H1 (cell line): ENCODE measurements around the gene C2CD4A. TPM values are rescaled to one million over a fixed set of nuclear protein-coding genes. Genes with fewer than 3 reads are reported as not detected.

Source experiments
- CTCF ChIA-PET: fragments of 300-600 bp; sonication (Branson Sonifier 250); formaldehyde crosslinking; loops from one replicate; lab custom pipeline; 2021; ENCODE audit not compliant: partially characterized antibody; lab: Charles Lee
- POLR2A ChIA-PET: fragments of 300-600 bp; sonication (Branson Sonifier 250); formaldehyde crosslinking; loops from one replicate; lab custom pipeline; 2021; ENCODE audit warnings: inconsistent platforms; ENCODE audit not compliant: partially characterized antibody; lab: Charles Lee
- DNase-seq, 2 experiments: peaks; one replicate each; pipeline versions ENCODE4 v3.0.0 to v3.0.0-alpha.2; 2010 to 2022; ENCODE audit warnings: low spot score in 2 of 2, low read depth in 1 of 2, mixed read lengths in 1 of 2
- FAIRE-seq: peaks from 2 replicates; lab custom pipeline; 2011; peaks lifted over from hg19 to GRCh38; lab: Jason Lieb, UNC
- H2AFZ ChIP-seq: 2 replicates; pipeline ENCODE4 v1.8.1; 2012; ENCODE audit warnings: low read length, inconsistent platforms
- H2AK5ac ChIP-seq: 2 replicates; pipeline ENCODE4 v1.6.1; 2013; ENCODE audit warnings: low read depth, low read length
- H2BK120ac ChIP-seq: replicated peaks from 2 replicates; pipeline ENCODE3; 2013; ENCODE audit warnings: low read depth, low read length, inconsistent platforms
- H2BK12ac ChIP-seq: 2 replicates; pipeline ENCODE4 v1.6.1; 2013; ENCODE audit warnings: low read depth, low read length
- H2BK15ac ChIP-seq: 2 replicates; pipeline ENCODE4 v1.6.1; 2013; ENCODE audit warnings: low read length
- H2BK20ac ChIP-seq: 2 replicates; pipeline ENCODE4 v1.6.1; 2013; ENCODE audit warnings: low read length
- H2BK5ac ChIP-seq: 2 replicates; pipeline ENCODE4 v1.6.1; 2013; ENCODE audit warnings: low read depth, low read length
- H3K14ac ChIP-seq: 2 replicates; pipeline ENCODE4 v1.6.1; 2013; ENCODE audit warnings: inconsistent platforms; ENCODE audit not compliant: insufficient read length
- H3K18ac ChIP-seq: 2 replicates; pipeline ENCODE4 v1.6.1; 2013; ENCODE audit warnings: low read length; ENCODE audit errors: extremely low read depth
- H3K23ac ChIP-seq: 2 replicates; pipeline ENCODE4 v1.6.1; 2013; ENCODE audit warnings: inconsistent platforms; ENCODE audit not compliant: insufficient read length
- H3K23me2 ChIP-seq: 2 replicates; pipeline ENCODE4 v1.6.1; 2013; ENCODE audit warnings: low read depth, low read length
- H3K27ac ChIP-seq: 2 replicates; pipeline ENCODE4 v1.6.1; 2011; ENCODE audit warnings: low read depth, low read length, inconsistent platforms
- H3K27me3 ChIP-seq, 4 experiments: replicated peaks in 1 of 4; 1 replicate in 1 of 4; 2 replicates in 3 of 4; pipeline versions ENCODE4 v1.6.1 to v1.8.1; 2011 to 2013; ENCODE audit warnings: low read length in 3 of 4, mild to moderate bottlenecking in 3 of 4, inconsistent platforms in 2 of 4, mixed read lengths in 2 of 4, moderate library complexity in 1 of 4; ENCODE audit not compliant: control insufficient read depth in 3 of 4, insufficient read depth in 3 of 4; ENCODE audit errors: extremely low read depth in 1 of 4
- H3K36me3 ChIP-seq, 4 experiments: 2 replicates each; pipeline versions ENCODE4 v1.6.1 to v1.8.1; 2011 to 2013; ENCODE audit warnings: mild to moderate bottlenecking in 4 of 4, low read length in 3 of 4, moderate library complexity in 2 of 4, control low read depth in 1 of 4, inconsistent platforms in 1 of 4; ENCODE audit not compliant: insufficient read depth in 4 of 4, control insufficient read depth in 2 of 4
- H3K4ac ChIP-seq: replicated peaks from 2 replicates; pipeline ENCODE3; 2013; ENCODE audit warnings: low read length, low read depth, mixed read lengths, inconsistent platforms; ENCODE audit not compliant: insufficient read length
- H3K4me1 ChIP-seq, 4 experiments: replicated peaks in 1 of 4; 1 replicate in 1 of 4; 2 replicates in 3 of 4; pipeline versions ENCODE4 v1.6.1 to v1.8.1; 2011 to 2013; ENCODE audit warnings: low read length in 3 of 4, inconsistent platforms in 2 of 4, mixed read lengths in 1 of 4; ENCODE audit not compliant: insufficient read depth in 4 of 4, control insufficient read depth in 3 of 4
- H3K4me2 ChIP-seq, 2 experiments: 2 replicates each; pipeline versions ENCODE4 v1.6.1 to v1.8.1; 2011 to 2013; ENCODE audit warnings: low read depth in 2 of 2, low read length in 2 of 2, control low read depth in 1 of 2, inconsistent platforms in 1 of 2, mild to moderate bottlenecking in 1 of 2; ENCODE audit not compliant: insufficient read depth in 1 of 2
- H3K4me3 ChIP-seq, 4 experiments: fragments of 200-600, 300-600 bp in 1 of 4; sonication (generic), shearing (Covaris generic), sonication (Bioruptor Twin) in 1 of 4; 2 replicates each; pipeline versions ENCODE4 v1.5.1 to v1.8.1; 2011 to 2016; ENCODE audit warnings: low read length in 4 of 4, low read depth in 3 of 4, control low read depth in 2 of 4, inconsistent platforms in 2 of 4, mild to moderate bottlenecking in 2 of 4, mixed read lengths in 1 of 4, moderate library complexity in 1 of 4; ENCODE audit not compliant: insufficient read depth in 2 of 4; ENCODE audit errors: extremely low read depth in 1 of 4
- H3K56ac ChIP-seq: replicated peaks from 2 replicates; pipeline ENCODE3; 2013; ENCODE audit warnings: low read depth, mild to moderate bottlenecking, mixed read lengths, low read length, inconsistent platforms; ENCODE audit not compliant: insufficient read length
- H3K79me1 ChIP-seq: 2 replicates; pipeline ENCODE4 v1.6.1; 2013; ENCODE audit warnings: low read depth, low read length, control low read depth
- H3K79me2 ChIP-seq, 2 experiments: 2 replicates each; pipeline versions ENCODE4 v1.6.1 to v1.8.1; 2012 to 2013; ENCODE audit warnings: low read length in 2 of 2, mild to moderate bottlenecking in 2 of 2, inconsistent platforms in 1 of 2; ENCODE audit not compliant: insufficient read depth in 2 of 2, control insufficient read depth in 1 of 2
- H3K9ac ChIP-seq, 4 experiments: replicated peaks in 1 of 4; 1 replicate in 1 of 4; 2 replicates in 3 of 4; pipeline versions ENCODE4 v1.6.1 to v1.8.1; 2011 to 2013; ENCODE audit warnings: low read depth in 3 of 4, low read length in 3 of 4, control low read depth in 2 of 4, mild to moderate bottlenecking in 2 of 4, moderate library complexity in 2 of 4, inconsistent platforms in 1 of 4; ENCODE audit errors: extremely low read depth in 1 of 4
- H3K9me3 ChIP-seq, 2 experiments: 2 replicates each; pipeline versions ENCODE4 v1.6.1 to v1.8.1; 2012 to 2013; ENCODE audit warnings: mild to moderate bottlenecking in 2 of 2, moderate library complexity in 2 of 2, control low read depth in 1 of 2, inconsistent platforms in 1 of 2, low read depth in 1 of 2, low read length in 1 of 2, mixed read lengths in 1 of 2; ENCODE audit not compliant: insufficient read depth in 2 of 2
- H4K20me1 ChIP-seq, 2 experiments: replicated peaks in 1 of 2; 2 replicates each; pipeline versions ENCODE3 to v1.8.1; 2011 to 2013; ENCODE audit warnings: inconsistent platforms in 2 of 2, low read length in 2 of 2, mild to moderate bottlenecking in 1 of 2; ENCODE audit not compliant: insufficient read depth in 2 of 2, control insufficient read depth in 1 of 2
- H4K5ac ChIP-seq: 2 replicates; pipeline ENCODE4 v1.6.1; 2013; ENCODE audit warnings: low read length, low read depth, mixed read lengths, inconsistent platforms; ENCODE audit not compliant: insufficient read length
- H4K8ac ChIP-seq: 2 replicates; pipeline ENCODE4 v1.8.0; 2013; ENCODE audit warnings: mild to moderate bottlenecking, moderate library complexity, low read length, inconsistent platforms; ENCODE audit not compliant: insufficient read depth; ENCODE audit errors: extremely low read depth
- H4K91ac ChIP-seq: replicated peaks from 2 replicates; pipeline ENCODE3; 2013; ENCODE audit warnings: low read length, mixed read lengths, inconsistent platforms; ENCODE audit not compliant: insufficient read length
- HDAC2 ChIP-seq, 2 experiments: fragments of 300-600 bp in 1 of 2; sonication (generic) in 1 of 2; IDR thresholded peaks; 2 replicates each; pipeline ENCODE4 v1.6.1; 2011 to 2012; ENCODE audit warnings: low read depth in 2 of 2, low read length in 2 of 2, mild to moderate bottlenecking in 2 of 2, moderate library complexity in 2 of 2, borderline replicate concordance in 1 of 2, inconsistent platforms in 1 of 2
- JUND ChIP-seq: IDR thresholded peaks from 2 replicates; pipeline ENCODE4 v1.6.1; 2011; ENCODE audit warnings: mild to moderate bottlenecking, improper control_type of control experiment, low read length
- POLR2AphosphoS5 ChIP-seq: IDR thresholded peaks from 2 replicates; pipeline ENCODE4 v1.6.1; 2011; ENCODE audit warnings: low read depth, low read length
- SP4 ChIP-seq: IDR thresholded peaks from 2 replicates; pipeline ENCODE4 v1.6.1; 2012; ENCODE audit warnings: low read length, inconsistent platforms
- SUZ12 ChIP-seq: fragments of 200-600 bp; sonication (generic); IDR thresholded peaks from 2 replicates; pipeline ENCODE4 v1.6.1; 2012; ENCODE audit warnings: mild to moderate bottlenecking, inconsistent platforms, low read length, moderate library complexity, mixed read lengths
- TAF1 ChIP-seq: IDR thresholded peaks from 2 replicates; pipeline ENCODE4 v1.6.1; 2011; ENCODE audit warnings: mild to moderate bottlenecking, low read depth, low read length
- TBP ChIP-seq: IDR thresholded peaks from 2 replicates; pipeline ENCODE4 v1.6.1; 2011; ENCODE audit warnings: low read depth, low read length, improper control_type of control experiment
- USF2 ChIP-seq: IDR thresholded peaks from 2 replicates; pipeline ENCODE4 v1.6.1; 2011; ENCODE audit warnings: low read length, improper control_type of control experiment
- WGBS, 2 experiments: shearing (Covaris generic) in 1 of 2; methylation state at CpG; one replicate each; pipeline versions ENCODE4 v1.1.6 to v1.1.7; 2013 to 2015; ENCODE audit warnings: low lambda C conversion rate in 2 of 2, mixed read lengths in 2 of 2, inconsistent platforms in 1 of 2, low coverage in 1 of 2, missing lambda C conversion rate in 1 of 2; ENCODE audit not compliant: insufficient replicate concordance in 2 of 2, insufficient coverage in 1 of 2, insufficient read length in 1 of 2; ENCODE audit errors: extremely low coverage in 1 of 2, missing lambda C conversion rate in 1 of 2; 5-methylcytosine and 5-hydroxymethylcytosine counted together
- polyA plus RNA-seq, 7 experiments: library from polyadenylated mRNA; depleted of rRNA in 3 of 7; stranded (reverse) in 5 of 7; unstranded in 2 of 7; fragments of >200 nt in 5 of 7; fragments of 200-250 nt in 2 of 7; gene quantifications; 1 replicate in 5 of 7; 2 replicates in 1 of 7; 4 replicates in 1 of 7; pipeline versions ENCODE4 v1.2.1 to v1.2.3, GENCODE V29; 2011 to 2013; ENCODE audit warnings: missing spikeins in 2 of 7, mixed read lengths in 2 of 7
- total RNA-seq: library from RNA; stranded (reverse); fragmentation: NEBNext Ultra II Directional; extraction: Animal tissue kit (Norgen Biotek cat#: 25700); gene quantifications from 2 replicates; pipeline ENCODE4 v1.2.1, GENCODE V29; 2021
- TF ChIP-seq, protein P1 (sequence below): IDR thresholded peaks from 2 replicates; pipeline ENCODE4 v1.6.1; 2012; ENCODE audit warnings: inconsistent platforms
- TF ChIP-seq, protein P2 (sequence below): IDR thresholded peaks from 2 replicates; pipeline ENCODE4 v1.6.1; 2012; ENCODE audit warnings: low read length, inconsistent platforms

C2CD4A gene
- total and polyA plus RNA-seq, 2 of the 8 experiments (the other 6 are each of a cell fraction or from before 2014, with no cell fraction given) = not detected

DNA sequence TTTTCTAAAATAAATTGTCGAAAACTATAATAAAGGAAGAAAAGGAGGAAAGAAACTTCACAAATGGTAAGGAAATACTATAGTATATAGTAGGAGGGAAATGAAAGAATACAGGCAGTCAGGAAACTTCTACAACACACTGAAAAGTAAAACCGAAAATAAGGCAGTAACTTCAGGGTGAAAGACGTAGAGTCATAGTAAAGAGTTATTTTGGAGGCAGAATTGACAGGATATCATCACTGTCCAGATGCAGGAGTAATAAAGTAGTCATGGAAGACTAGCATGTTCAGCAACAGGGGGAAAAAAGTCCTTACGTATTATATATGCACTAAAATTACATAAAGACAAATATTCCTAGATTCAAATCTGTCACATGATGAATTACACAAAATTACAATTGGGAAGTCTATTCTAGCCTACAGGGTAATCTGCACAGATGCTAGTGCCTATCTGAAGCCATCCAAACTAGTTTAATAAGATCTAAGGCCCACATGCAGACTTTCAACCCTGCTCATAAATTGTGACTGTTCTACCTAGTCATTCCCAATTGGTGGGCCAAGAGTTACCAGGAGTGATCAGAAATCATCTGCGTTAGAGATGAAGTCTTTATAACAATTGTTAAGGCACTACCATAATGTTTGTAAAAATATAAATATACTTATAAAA is 20.6 kb upstream of the C2CD4A start:
- no peak overlapping the region for H3K4me2 ChIP-seq
- no peaks in the 10 kb centered on the region for H3K27me3 ChIP-seq
- WGBS, 2 experiments = 92% methylated on average over 5 of the region's 5 CpGs; no CpG with 5 or more reads in 1 of the 2 experiments
- H3K23me2 ChIP-seq = no peaks in the 10 kb centered on the region
- no peaks in the 10 kb centered on the region for H3K79me2 ChIP-seq
- DNase-seq (no peak), FAIRE-seq (no peak)
- no peak overlapping the region for H3K14ac ChIP-seq
- no peak overlapping the region for H3K9ac ChIP-seq
- no peaks in the 10 kb centered on the region for H3K79me1 ChIP-seq
- H3K27ac ChIP-seq = no peak overlapping the region
- H3K4ac ChIP-seq = no peak overlapping the region
- no peak overlapping the region for H3K56ac ChIP-seq
- no peak overlapping the region for H3K18ac ChIP-seq
- no peak overlapping the region for H4K8ac ChIP-seq
- no peak overlapping the region for H4K91ac ChIP-seq
- no peak overlapping the region for H3K4me3 ChIP-seq
- H4K20me1 ChIP-seq = no peaks in the 10 kb centered on the region
- no peak overlapping the region for H2AFZ ChIP-seq
- CTCF ChIA-PET = no interaction called here
- no peak overlapping the region for H2BK5ac ChIP-seq
- no peak overlapping the region for H2BK120ac ChIP-seq
- H3K9me3 ChIP-seq = no peaks in the 10 kb centered on the region
- no peak overlapping the region for H3K23ac ChIP-seq
- H2AK5ac ChIP-seq = no peak overlapping the region
- no peak overlapping the region for H4K5ac ChIP-seq
- no peak overlapping the region for H2BK12ac ChIP-seq
- no peaks in the 10 kb centered on the region for H3K36me3 ChIP-seq
- POLR2A ChIA-PET = no interaction called here
- H2BK20ac ChIP-seq = no peak overlapping the region
- no peak overlapping the region for H2BK15ac ChIP-seq
- H3K4me1 ChIP-seq = no peaks in the 10 kb centered on the region
- TF ChIP-seq, protein P1, sequence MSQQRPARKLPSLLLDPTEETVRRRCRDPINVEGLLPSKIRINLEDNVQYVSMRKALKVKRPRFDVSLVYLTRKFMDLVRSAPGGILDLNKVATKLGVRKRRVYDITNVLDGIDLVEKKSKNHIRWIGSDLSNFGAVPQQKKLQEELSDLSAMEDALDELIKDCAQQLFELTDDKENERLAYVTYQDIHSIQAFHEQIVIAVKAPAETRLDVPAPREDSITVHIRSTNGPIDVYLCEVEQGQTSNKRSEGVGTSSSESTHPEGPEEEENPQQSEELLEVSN = no peak
- no peak for TF ChIP-seq SP4
- TF ChIP-seq, protein P2, sequence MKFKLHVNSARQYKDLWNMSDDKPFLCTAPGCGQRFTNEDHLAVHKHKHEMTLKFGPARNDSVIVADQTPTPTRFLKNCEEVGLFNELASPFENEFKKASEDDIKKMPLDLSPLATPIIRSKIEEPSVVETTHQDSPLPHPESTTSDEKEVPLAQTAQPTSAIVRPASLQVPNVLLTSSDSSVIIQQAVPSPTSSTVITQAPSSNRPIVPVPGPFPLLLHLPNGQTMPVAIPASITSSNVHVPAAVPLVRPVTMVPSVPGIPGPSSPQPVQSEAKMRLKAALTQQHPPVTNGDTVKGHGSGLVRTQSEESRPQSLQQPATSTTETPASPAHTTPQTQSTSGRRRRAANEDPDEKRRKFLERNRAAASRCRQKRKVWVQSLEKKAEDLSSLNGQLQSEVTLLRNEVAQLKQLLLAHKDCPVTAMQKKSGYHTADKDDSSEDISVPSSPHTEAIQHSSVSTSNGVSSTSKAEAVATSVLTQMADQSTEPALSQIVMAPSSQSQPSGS = no peak
- TF ChIP-seq SUZ12 = no peak
- TF ChIP-seq TAF1 = no peak
- no peak for TF ChIP-seq HDAC2 (IDR thresholded peaks at IDR 0.05; ENCODE audit: borderline replicate concordance in 1 of 2, low read depth in 2 of 2, low read length in 2 of 2)
- TF ChIP-seq TBP = no peak
- TF ChIP-seq JUND = no peak
- no peak for TF ChIP-seq POLR2AphosphoS5
- no peak for TF ChIP-seq USF2
